H9 (cell line): Measurements from ENCODE around the gene SLC12A3. TPM values are rescaled to one million over a fixed set of nuclear protein-coding genes. Genes with fewer than 3 reads are reported as not detected.

Experiments
- DNase-seq: peaks from one replicate; pipeline ENCODE4 v3.0.0-alpha.2; 2017
- H2AFZ ChIP-seq: one replicate; pipeline ENCODE4 v1.6.1; 2013; ENCODE audit warnings: mild to moderate bottlenecking, low read length, control low read depth, moderate library complexity
- H2AK5ac ChIP-seq: 2 replicates; pipeline ENCODE4 v1.6.1; 2013; ENCODE audit warnings: low read length, control low read depth, mixed read lengths; ENCODE audit not compliant: insufficient read length
- H2BK120ac ChIP-seq: one replicate; pipeline ENCODE4 v1.6.1; 2013; ENCODE audit warnings: low read depth, mild to moderate bottlenecking, low read length, control low read depth, inconsistent platforms; ENCODE audit not compliant: poor library complexity, severe bottlenecking
- H2BK12ac ChIP-seq: 2 replicates; pipeline ENCODE4 v1.6.1; 2013; ENCODE audit warnings: low read length, control low read depth, mixed read lengths, low read depth; ENCODE audit not compliant: insufficient read length
- H2BK15ac ChIP-seq: 2 replicates; pipeline ENCODE4 v1.6.1; 2013; ENCODE audit warnings: low read depth, low read length, control low read depth
- H2BK20ac ChIP-seq: one replicate; pipeline ENCODE4 v1.6.1; 2013; ENCODE audit warnings: low read depth, mild to moderate bottlenecking, low read length, control low read depth, inconsistent platforms; ENCODE audit not compliant: poor library complexity, severe bottlenecking
- H2BK5ac ChIP-seq: 2 replicates; pipeline ENCODE4 v1.6.1; 2013; ENCODE audit warnings: low read length, control low read depth, mixed read lengths; ENCODE audit not compliant: insufficient read length
- H3K14ac ChIP-seq: 2 replicates; pipeline ENCODE4 v1.6.1; 2013; ENCODE audit warnings: low read length, control low read depth; ENCODE audit not compliant: insufficient read depth
- H3K18ac ChIP-seq: 2 replicates; pipeline ENCODE4 v1.6.1; 2013; ENCODE audit warnings: low read depth, mild to moderate bottlenecking, mixed read lengths, low read length, control low read depth; ENCODE audit not compliant: insufficient read length
- H3K23ac ChIP-seq: 2 replicates; pipeline ENCODE4 v1.6.1; 2013; ENCODE audit warnings: low read length, control low read depth, mixed read lengths, low read depth; ENCODE audit not compliant: insufficient read length
- H3K23me2 ChIP-seq: 2 replicates; pipeline ENCODE4 v1.6.1; 2013; ENCODE audit warnings: low read depth, mild to moderate bottlenecking, mixed read lengths, low read length, control low read depth; ENCODE audit not compliant: insufficient read length, poor library complexity, severe bottlenecking
- H3K27ac ChIP-seq: 2 replicates; pipeline ENCODE4 v1.5.1; 2013; ENCODE audit warnings: low read length, control low read depth, mixed read lengths, low read depth; ENCODE audit not compliant: insufficient read length
- H3K27me3 ChIP-seq: 2 replicates; pipeline ENCODE4 v1.6.1; 2013; ENCODE audit warnings: low read length, control low read depth, inconsistent platforms; ENCODE audit not compliant: insufficient read depth
- H3K4ac ChIP-seq: 2 replicates; pipeline ENCODE4 v1.6.1; 2013; ENCODE audit warnings: low read depth, mild to moderate bottlenecking, control low read depth, inconsistent platforms, low read length, moderate library complexity
- H3K4me1 ChIP-seq: 2 replicates; pipeline ENCODE4 v1.6.1; 2013; ENCODE audit warnings: low read length, control low read depth, inconsistent platforms; ENCODE audit not compliant: insufficient read depth
- H3K4me2 ChIP-seq: 2 replicates; pipeline ENCODE4 v1.6.1; 2013; ENCODE audit warnings: low read length, control low read depth, mixed read lengths; ENCODE audit not compliant: insufficient read length, insufficient read depth
- H3K56ac ChIP-seq: 2 replicates; pipeline ENCODE4 v1.6.1; 2013; ENCODE audit warnings: low read depth, mild to moderate bottlenecking, mixed read lengths, low read length, control low read depth; ENCODE audit not compliant: insufficient read length
- H3K79me1 ChIP-seq: 2 replicates; pipeline ENCODE4 v1.6.1; 2013; ENCODE audit warnings: low read depth, mild to moderate bottlenecking, moderate library complexity, low read length, control low read depth, inconsistent platforms; ENCODE audit not compliant: insufficient read depth, poor library complexity, severe bottlenecking
- H3K79me2 ChIP-seq: 2 replicates; pipeline ENCODE4 v1.6.1; 2013; ENCODE audit warnings: low read length, control low read depth, inconsistent platforms; ENCODE audit not compliant: insufficient read depth
- H3K9ac ChIP-seq: 2 replicates; pipeline ENCODE4 v1.6.1; 2013; ENCODE audit warnings: low read length, control low read depth, mixed read lengths; ENCODE audit not compliant: insufficient read length; ENCODE audit errors: extremely low read depth
- H3K9me3 ChIP-seq: one replicate; pipeline ENCODE4 v1.6.1; 2013; ENCODE audit warnings: low read depth, low read length, inconsistent platforms; ENCODE audit not compliant: control insufficient read depth
- H3T11ph ChIP-seq: one replicate; pipeline ENCODE4 v1.6.1; 2013; ENCODE audit warnings: mild to moderate bottlenecking, low read length, control low read depth, inconsistent platforms
- H4K20me1 ChIP-seq: one replicate; pipeline ENCODE4 v1.6.1; 2013; ENCODE audit not compliant: control insufficient read depth, insufficient read length, insufficient read depth
- H4K5ac ChIP-seq: 2 replicates; pipeline ENCODE4 v1.6.1; 2013; ENCODE audit warnings: low read depth, mild to moderate bottlenecking, mixed read lengths, low read length, control low read depth; ENCODE audit not compliant: insufficient read length
- H4K8ac ChIP-seq: replicated peaks from 2 replicates; pipeline ENCODE4 v1.6.1; 2013; ENCODE audit warnings: low read length, control low read depth, mixed read lengths, low read depth; ENCODE audit not compliant: insufficient read length
- H4K91ac ChIP-seq: 2 replicates; pipeline ENCODE4 v1.6.1; 2013; ENCODE audit warnings: low read depth, mild to moderate bottlenecking, moderate library complexity, mixed read lengths, low read length, control low read depth; ENCODE audit not compliant: insufficient read length
- H3K27ac Mint-ChIP-seq, 3 experiments: 2 replicates in 2 of 3; 3 replicates in 1 of 3; pipeline ENCODE4 v1.8.0; 2020 to 2021; ENCODE audit warnings: mixed read lengths in 3 of 3, mild to moderate bottlenecking in 1 of 3, moderate library complexity in 1 of 3
- H3K27me3 Mint-ChIP-seq: 2 replicates; pipeline ENCODE4 v1.8.0; 2021; ENCODE audit warnings: low read depth, mild to moderate bottlenecking, moderate library complexity, mixed read lengths
- H3K36me3 Mint-ChIP-seq, 3 experiments: 2 replicates in 2 of 3; 3 replicates in 1 of 3; pipeline ENCODE4 v1.8.0; 2020 to 2021; ENCODE audit warnings: low read depth in 3 of 3, mixed read lengths in 3 of 3; ENCODE audit not compliant: insufficient read depth in 1 of 3
- H3K4me1 Mint-ChIP-seq, 2 experiments: 2 replicates each; pipeline ENCODE4 v1.8.0; 2020; ENCODE audit warnings: mixed read lengths in 2 of 2
- H3K4me3 Mint-ChIP-seq, 2 experiments: 2 replicates in 1 of 2; 3 replicates in 1 of 2; pipeline ENCODE4 v1.8.0; 2020 to 2021; ENCODE audit warnings: mild to moderate bottlenecking in 2 of 2, mixed read lengths in 2 of 2, moderate library complexity in 1 of 2
- H3K9me3 Mint-ChIP-seq, 2 experiments: 2 replicates in 1 of 2; 3 replicates in 1 of 2; pipeline ENCODE4 v1.8.0; 2020; ENCODE audit warnings: mild to moderate bottlenecking in 2 of 2, mixed read lengths in 2 of 2, moderate library complexity in 1 of 2
- CTCF ChIP-seq: fragments of 200-600 bp; sonication (generic); conservative IDR thresholded peaks from 3 replicates; pipeline ENCODE4 v1.8.0; 2021; ENCODE audit warnings: antibody characterized with exemption, mild to moderate bottlenecking
- total RNA-seq: library from RNA; stranded (reverse); gene quantifications from 2 replicates; pipeline ENCODE4 v1.2.1, GENCODE V29; 2021

Gene SLC12A3
- total RNA-seq, 1 experiment from 2014 or later: not detected

- peaks cover 16 to 51% (median 25%) of the 10 kb centered on the region in 3 experiments; a peak in 6 of 7 replicates for H3K36me3 Mint-ChIP-seq
- no peaks in the 10 kb centered on the region for H3K79me1 ChIP-seq
- no peak overlapping the region for H2BK20ac ChIP-seq
- no peak overlapping the region for H3K4me2 ChIP-seq
- H3K4me1 ChIP-seq: no peaks in the 10 kb centered on the region
- no peak overlapping the region for H3K27ac Mint-ChIP-seq
- H3K79me2 ChIP-seq: no peaks in the 10 kb centered on the region
- no peak overlapping the region for H3K4me3 Mint-ChIP-seq
- H3K4ac ChIP-seq: no peak overlapping the region
- no peaks in the 10 kb centered on the region for H3K23me2 ChIP-seq
- H3K4me1 Mint-ChIP-seq: peaks cover 17 to 18% of the 10 kb centered on the region in 2 experiments
- H4K8ac ChIP-seq: no peak overlapping the region
- H3K56ac ChIP-seq: no peak overlapping the region
- H2BK5ac ChIP-seq: no peak overlapping the region
- H3K27me3 ChIP-seq: no peaks in the 10 kb centered on the region
- H2AK5ac ChIP-seq: no peak overlapping the region
- no peak overlapping the region for H2BK15ac ChIP-seq
- no peaks in the 10 kb centered on the region for H3K27me3 Mint-ChIP-seq
- no peak overlapping the region for H3T11ph ChIP-seq
- no peak overlapping the region for H3K23ac ChIP-seq
- H3K9ac ChIP-seq: no peak overlapping the region
- H2BK12ac ChIP-seq: no peak overlapping the region
- H2AFZ ChIP-seq: no peak overlapping the region
- H4K91ac ChIP-seq: no peak overlapping the region
- H2BK120ac ChIP-seq: no peak overlapping the region
- no peaks in the 10 kb centered on the region for H3K9me3 Mint-ChIP-seq
- H4K20me1 ChIP-seq: peaks cover 2% of the 10 kb centered on the region
- H3K27ac ChIP-seq: no peak overlapping the region
- H3K9me3 ChIP-seq: no peaks in the 10 kb centered on the region
- no peak overlapping the region for H3K14ac ChIP-seq
- H3K18ac ChIP-seq: no peak overlapping the region
- no peak for DNase-seq
- H4K5ac ChIP-seq: no peak overlapping the region
- no peak for TF ChIP-seq CTCF
These were observed 39.2 kb upstream of the SLC12A3 start for GRCh38 chr16:56825826-56826225.
